SK-N-SH (cell line): Measurements from ENCODE around the gene GATAD2A. TPM values are rescaled to one million over a fixed set of nuclear protein-coding genes. Genes with fewer than 3 reads are reported as not detected.

Experiments
- GABPA ChIP-seq: IDR thresholded peaks from 2 replicates; pipeline ENCODE4 v1.4.0; 2012; ENCODE audit warnings: low read depth, mild to moderate bottlenecking
- MEF2A ChIP-seq: IDR thresholded peaks from 2 replicates; pipeline ENCODE4 v1.4.0; 2012; ENCODE audit warnings: low read depth, borderline replicate concordance
- NFIC ChIP-seq: IDR thresholded peaks from 2 replicates; pipeline ENCODE4 v1.4.0; 2012; ENCODE audit warnings: borderline replicate concordance
- NRF1 ChIP-seq: IDR thresholded peaks from 2 replicates; pipeline ENCODE4 v1.6.1; 2012; ENCODE audit warnings: low read depth, mild to moderate bottlenecking, low read length
- SIN3A ChIP-seq: IDR thresholded peaks from 2 replicates; pipeline ENCODE4 v1.6.1; 2012; ENCODE audit warnings: low read depth, mild to moderate bottlenecking, low read length, moderate library complexity, borderline replicate concordance
- SMC3 ChIP-seq: IDR thresholded peaks from 2 replicates; pipeline ENCODE4 v1.6.1; 2012; ENCODE audit warnings: low read depth, low read length, improper control_type of control experiment
- TEAD4 ChIP-seq: IDR thresholded peaks from 2 replicates; pipeline ENCODE4 v1.4.0; 2012; ENCODE audit warnings: mild to moderate bottlenecking, borderline replicate concordance; ENCODE audit not compliant: insufficient read depth
- polyA plus RNA-seq, 3 experiments: library from polyadenylated mRNA; depleted of rRNA; stranded (reverse); fragments of >200 nt; gene quantifications; 2 replicates each; pipeline ENCODE4 v1.2.3, GENCODE V29; 2012
- TF ChIP-seq, protein P1 (sequence below): IDR thresholded peaks from 2 replicates; pipeline ENCODE4 v1.6.1; 2012; ENCODE audit warnings: mild to moderate bottlenecking, low read depth, low read length, moderate library complexity
- TF ChIP-seq, protein P2 (sequence below): fragments of 150-350 bp; IDR thresholded peaks from 2 replicates; pipeline ENCODE4 v1.6.1; 2017; ENCODE audit warnings: antibody characterized with exemption, low read length, low read depth, borderline replicate concordance
- TF ChIP-seq, protein P3 (sequence below): IDR thresholded peaks from 2 replicates; pipeline ENCODE4; 2012
- TF ChIP-seq, protein P4 (sequence below): fragments of 200-600 bp; sonication (generic); IDR thresholded peaks from 2 replicates; pipeline ENCODE4 v1.6.1; 2017; ENCODE audit warnings: antibody characterized with exemption, mild to moderate bottlenecking, moderate library complexity
- TF ChIP-seq, protein P5 (sequence below): fragments of 150-350 bp; IDR thresholded peaks from 2 replicates; pipeline ENCODE4 v1.6.1; 2016; ENCODE audit warnings: mild to moderate bottlenecking, low read depth, low read length

The GATAD2A gene
- polyA plus RNA-seq, 1 of the 3 experiments (the other 2 are of a cell fraction) = 36.6 TPM

DNA sequence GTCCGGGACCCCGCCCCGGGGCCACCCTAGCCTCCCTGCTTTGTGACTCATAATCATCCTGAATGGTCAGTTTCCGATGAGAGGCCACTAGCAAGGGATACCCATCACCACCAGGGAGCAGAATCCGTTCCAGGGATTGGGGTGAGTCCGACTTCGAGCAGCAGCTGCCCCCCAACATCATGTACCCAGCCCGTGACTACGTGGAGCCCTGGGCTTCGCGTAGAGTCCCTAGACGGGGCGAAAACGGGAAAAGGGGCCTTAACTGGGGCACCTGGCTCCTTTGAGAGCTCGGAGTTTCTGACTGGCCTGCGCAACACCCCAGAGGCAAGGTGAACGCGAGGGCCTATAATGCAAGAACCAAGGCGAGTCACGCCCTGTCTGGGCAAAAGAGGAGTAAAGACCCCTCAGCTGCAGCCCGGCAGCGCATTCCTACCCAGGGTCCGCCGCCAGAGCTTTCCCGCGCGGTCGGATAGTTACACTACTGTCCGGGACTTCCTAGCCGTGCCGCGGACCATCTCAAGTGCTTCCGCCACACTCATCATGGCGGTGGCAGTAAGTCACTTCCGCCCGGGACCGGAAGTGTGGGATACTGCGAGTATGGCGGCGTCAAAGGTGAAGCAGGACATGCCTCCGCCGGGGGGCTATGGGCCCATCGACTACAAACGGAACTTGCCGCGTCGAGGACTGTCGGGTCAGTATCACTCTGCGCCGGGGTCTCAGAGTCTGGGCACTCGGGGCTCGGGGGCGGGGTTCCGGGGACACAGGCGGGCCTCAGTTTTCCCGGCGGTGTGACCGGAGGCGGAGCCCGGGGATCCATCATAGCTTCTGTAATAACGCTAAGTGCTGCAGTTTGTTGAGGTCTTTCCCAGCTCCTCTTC lies 110.4 kb downstream of the GATAD2A start, which contains the start of gene NDUFA13 (continued):
- TF ChIP-seq, protein P1, sequence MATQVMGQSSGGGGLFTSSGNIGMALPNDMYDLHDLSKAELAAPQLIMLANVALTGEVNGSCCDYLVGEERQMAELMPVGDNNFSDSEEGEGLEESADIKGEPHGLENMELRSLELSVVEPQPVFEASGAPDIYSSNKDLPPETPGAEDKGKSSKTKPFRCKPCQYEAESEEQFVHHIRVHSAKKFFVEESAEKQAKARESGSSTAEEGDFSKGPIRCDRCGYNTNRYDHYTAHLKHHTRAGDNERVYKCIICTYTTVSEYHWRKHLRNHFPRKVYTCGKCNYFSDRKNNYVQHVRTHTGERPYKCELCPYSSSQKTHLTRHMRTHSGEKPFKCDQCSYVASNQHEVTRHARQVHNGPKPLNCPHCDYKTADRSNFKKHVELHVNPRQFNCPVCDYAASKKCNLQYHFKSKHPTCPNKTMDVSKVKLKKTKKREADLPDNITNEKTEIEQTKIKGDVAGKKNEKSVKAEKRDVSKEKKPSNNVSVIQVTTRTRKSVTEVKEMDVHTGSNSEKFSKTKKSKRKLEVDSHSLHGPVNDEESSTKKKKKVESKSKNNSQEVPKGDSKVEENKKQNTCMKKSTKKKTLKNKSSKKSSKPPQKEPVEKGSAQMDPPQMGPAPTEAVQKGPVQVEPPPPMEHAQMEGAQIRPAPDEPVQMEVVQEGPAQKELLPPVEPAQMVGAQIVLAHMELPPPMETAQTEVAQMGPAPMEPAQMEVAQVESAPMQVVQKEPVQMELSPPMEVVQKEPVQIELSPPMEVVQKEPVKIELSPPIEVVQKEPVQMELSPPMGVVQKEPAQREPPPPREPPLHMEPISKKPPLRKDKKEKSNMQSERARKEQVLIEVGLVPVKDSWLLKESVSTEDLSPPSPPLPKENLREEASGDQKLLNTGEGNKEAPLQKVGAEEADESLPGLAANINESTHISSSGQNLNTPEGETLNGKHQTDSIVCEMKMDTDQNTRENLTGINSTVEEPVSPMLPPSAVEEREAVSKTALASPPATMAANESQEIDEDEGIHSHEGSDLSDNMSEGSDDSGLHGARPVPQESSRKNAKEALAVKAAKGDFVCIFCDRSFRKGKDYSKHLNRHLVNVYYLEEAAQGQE = peak; percentile 41; the same call in 1 of the 2 replicates
- TF ChIP-seq, protein P2, sequence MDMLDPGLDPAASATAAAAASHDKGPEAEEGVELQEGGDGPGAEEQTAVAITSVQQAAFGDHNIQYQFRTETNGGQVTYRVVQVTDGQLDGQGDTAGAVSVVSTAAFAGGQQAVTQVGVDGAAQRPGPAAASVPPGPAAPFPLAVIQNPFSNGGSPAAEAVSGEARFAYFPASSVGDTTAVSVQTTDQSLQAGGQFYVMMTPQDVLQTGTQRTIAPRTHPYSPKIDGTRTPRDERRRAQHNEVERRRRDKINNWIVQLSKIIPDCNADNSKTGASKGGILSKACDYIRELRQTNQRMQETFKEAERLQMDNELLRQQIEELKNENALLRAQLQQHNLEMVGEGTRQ = no peak
- TF ChIP-seq NRF1 = no peak
- TF ChIP-seq, protein P3, sequence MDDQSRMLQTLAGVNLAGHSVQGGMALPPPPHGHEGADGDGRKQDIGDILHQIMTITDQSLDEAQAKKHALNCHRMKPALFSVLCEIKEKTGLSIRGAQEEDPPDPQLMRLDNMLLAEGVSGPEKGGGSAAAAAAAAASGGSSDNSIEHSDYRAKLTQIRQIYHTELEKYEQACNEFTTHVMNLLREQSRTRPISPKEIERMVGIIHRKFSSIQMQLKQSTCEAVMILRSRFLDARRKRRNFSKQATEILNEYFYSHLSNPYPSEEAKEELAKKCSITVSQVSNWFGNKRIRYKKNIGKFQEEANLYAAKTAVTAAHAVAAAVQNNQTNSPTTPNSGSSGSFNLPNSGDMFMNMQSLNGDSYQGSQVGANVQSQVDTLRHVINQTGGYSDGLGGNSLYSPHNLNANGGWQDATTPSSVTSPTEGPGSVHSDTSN = peak; percentile 14; the same call in 1 of the 2 replicates
- TF ChIP-seq TEAD4 = no peak
- TF ChIP-seq GABPA = peak; percentile 97
- TF ChIP-seq, protein P4, sequence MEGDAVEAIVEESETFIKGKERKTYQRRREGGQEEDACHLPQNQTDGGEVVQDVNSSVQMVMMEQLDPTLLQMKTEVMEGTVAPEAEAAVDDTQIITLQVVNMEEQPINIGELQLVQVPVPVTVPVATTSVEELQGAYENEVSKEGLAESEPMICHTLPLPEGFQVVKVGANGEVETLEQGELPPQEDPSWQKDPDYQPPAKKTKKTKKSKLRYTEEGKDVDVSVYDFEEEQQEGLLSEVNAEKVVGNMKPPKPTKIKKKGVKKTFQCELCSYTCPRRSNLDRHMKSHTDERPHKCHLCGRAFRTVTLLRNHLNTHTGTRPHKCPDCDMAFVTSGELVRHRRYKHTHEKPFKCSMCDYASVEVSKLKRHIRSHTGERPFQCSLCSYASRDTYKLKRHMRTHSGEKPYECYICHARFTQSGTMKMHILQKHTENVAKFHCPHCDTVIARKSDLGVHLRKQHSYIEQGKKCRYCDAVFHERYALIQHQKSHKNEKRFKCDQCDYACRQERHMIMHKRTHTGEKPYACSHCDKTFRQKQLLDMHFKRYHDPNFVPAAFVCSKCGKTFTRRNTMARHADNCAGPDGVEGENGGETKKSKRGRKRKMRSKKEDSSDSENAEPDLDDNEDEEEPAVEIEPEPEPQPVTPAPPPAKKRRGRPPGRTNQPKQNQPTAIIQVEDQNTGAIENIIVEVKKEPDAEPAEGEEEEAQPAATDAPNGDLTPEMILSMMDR = peak; percentile 29
- peak; percentile 94 for TF ChIP-seq SIN3A
- TF ChIP-seq NFIC = no peak
- TF ChIP-seq SMC3 = no peak
- TF ChIP-seq MEF2A = no peak
- TF ChIP-seq, protein P5, sequence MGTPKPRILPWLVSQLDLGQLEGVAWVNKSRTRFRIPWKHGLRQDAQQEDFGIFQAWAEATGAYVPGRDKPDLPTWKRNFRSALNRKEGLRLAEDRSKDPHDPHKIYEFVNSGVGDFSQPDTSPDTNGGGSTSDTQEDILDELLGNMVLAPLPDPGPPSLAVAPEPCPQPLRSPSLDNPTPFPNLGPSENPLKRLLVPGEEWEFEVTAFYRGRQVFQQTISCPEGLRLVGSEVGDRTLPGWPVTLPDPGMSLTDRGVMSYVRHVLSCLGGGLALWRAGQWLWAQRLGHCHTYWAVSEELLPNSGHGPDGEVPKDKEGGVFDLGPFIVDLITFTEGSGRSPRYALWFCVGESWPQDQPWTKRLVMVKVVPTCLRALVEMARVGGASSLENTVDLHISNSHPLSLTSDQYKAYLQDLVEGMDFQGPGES = no peak
